HG03378 (cell line): ENCODE results near the gene PDIK1L.

Experiments
- ATAC-seq: cut with Tn5 transposase; IDR thresholded peaks from one replicate; pipeline ENCODE4 v1.9.1; 2021; ENCODE audit warnings: mild to moderate bottlenecking, moderate library complexity; ENCODE audit not compliant: unreplicated experiment

PDIK1L gene

GRCh38 chr1:26153966-26154532, 42.4 kb downstream of the PDIK1L start:
- ATAC-seq = no peak

- ATAC-seq = no peak
These were observed 43.1 kb downstream of the PDIK1L start for GRCh38 chr1:26154750-26155149.

- ATAC-seq = no peak
These were observed 44.0 kb downstream of the PDIK1L start for GRCh38 chr1:26155370-26156284.

- ATAC-seq = no peak
These were observed 44.8 kb downstream of the PDIK1L start for GRCh38 chr1:26156285-26157038.

GRCh38 chr1:26158271-26158907, 46.8 kb downstream of the PDIK1L start:
- no peak for ATAC-seq

GRCh38 chr1:26158908-26159742, 47.5 kb downstream of the PDIK1L start, which contains the start of gene FAM110D:
TSS of gene FAM110D (plus strand) at chr1:26159079. CDS start at chr1:26161292, 2,213 bp downstream.
- ATAC-seq = no peak

GRCh38 chr1:26159743-26160039, 48.1 kb downstream of the PDIK1L start:
- ATAC-seq = no peak

- ATAC-seq = no peak
These were observed 49.1 kb downstream of the PDIK1L start for GRCh38 chr1:26160527-26161414.

GRCh38 chr1:26161415-26162219, 50.0 kb downstream of the PDIK1L start:
- no peak for ATAC-seq

- no peak for ATAC-seq
These were observed 50.6 kb downstream of the PDIK1L start for GRCh38 chr1:26162220-26162709.

GRCh38 chr1:26163684-26164035, 52.0 kb downstream of the PDIK1L start:
- no peak for ATAC-seq

- no peak for ATAC-seq
These were observed 52.6 kb downstream of the PDIK1L start for GRCh38 chr1:26164036-26164860.

- ATAC-seq = no peak
These were observed 53.5 kb downstream of the PDIK1L start for GRCh38 chr1:26164861-26165842.

- ATAC-seq = no peak
These were observed 55.2 kb downstream of the PDIK1L start for GRCh38 chr1:26166719-26167281.

GRCh38 chr1:26168410-26169197, 57.0 kb downstream of the PDIK1L start, which contains the start of gene C1orf232:
TSS of gene C1orf232 (minus strand) at chr1:26168963. CDS start at chr1:26168499, 464 bp downstream.
- no peak for ATAC-seq
